G401.6 (cell line): ENCODE measurements around the gene MMP2.
A peak's percentile ranks its signal among the peaks of the same experiment; 100 is the strongest.

Experiments
- FAIRE-seq: peaks from 2 replicates; lab custom pipeline; 2012; peaks lifted over from hg19 to GRCh38; lab: Jason Lieb, UNC

MMP2 gene

DNA sequence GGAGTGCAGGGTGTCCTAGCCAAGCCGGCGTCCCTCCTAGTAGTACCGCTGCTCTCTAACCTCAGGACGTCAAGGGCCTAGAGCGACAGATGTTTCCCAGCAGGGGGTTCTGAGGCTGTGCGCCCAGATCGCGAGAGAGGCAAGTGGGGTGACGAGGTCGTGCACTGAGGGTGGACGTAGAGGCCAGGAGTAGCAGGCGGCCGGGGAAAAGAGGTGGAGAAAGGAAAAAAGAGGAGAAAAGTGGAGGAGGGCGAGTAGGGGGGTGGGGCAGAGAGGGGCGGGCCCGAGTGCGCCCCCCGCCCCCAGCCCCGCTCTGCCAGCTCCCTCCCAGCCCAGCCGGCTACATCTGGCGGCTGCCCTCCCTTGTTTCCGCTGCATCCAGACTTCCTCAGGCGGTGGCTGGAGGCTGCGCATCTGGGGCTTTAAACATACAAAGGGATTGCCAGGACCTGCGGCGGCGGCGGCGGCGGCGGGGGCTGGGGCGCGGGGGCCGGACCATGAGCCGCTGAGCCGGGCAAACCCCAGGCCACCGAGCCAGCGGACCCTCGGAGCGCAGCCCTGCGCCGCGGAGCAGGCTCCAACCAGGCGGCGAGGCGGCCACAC, at the start of gene MMP2:
MMP2 (plus strand) TSS at position 372 of the 603 bp plus-strand sequence. CDS start 282 bp downstream, outside the sequence.
- no peak for FAIRE-seq

DNA sequence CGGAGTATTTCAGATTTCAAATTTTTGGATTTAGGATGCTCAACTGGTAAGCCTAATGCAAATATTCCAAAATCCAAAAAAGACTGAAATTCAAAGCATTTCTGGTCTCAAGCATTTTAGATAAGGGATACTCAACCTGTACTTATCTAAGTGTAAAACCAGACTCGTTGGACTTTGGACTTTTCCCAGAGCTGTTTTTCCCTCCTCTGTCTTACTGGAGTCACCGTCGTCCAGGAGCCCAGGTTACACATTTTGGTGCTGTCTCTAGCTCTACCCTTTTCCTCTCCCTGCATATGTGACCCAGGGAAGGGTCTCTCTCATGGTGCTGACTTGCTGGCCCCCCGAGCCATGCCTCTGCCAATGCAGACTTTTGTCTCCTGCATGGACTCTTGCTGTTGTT, 46.0 kb upstream of the MMP2 start:
- no peak for FAIRE-seq

DNA sequence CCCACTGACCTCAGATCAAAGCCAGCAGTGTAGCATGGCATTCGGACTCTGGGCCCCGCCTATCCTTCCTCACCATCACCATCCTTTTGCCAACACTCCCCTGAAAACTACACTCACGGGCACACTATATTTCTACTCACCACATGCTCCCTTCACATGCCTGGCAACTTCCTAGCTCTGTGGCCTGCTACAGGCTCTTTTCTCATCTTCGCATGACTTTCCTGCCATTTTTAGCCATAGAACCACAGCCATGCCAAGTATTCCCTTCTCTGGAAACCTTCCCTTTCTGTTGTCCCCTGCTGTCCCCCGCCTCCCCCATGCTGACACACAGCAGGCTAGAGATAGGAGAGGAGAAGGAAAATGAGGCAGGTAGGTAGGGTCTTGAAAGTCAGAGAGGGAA, 45.5 kb upstream of the MMP2 start:
- no peak for FAIRE-seq

DNA sequence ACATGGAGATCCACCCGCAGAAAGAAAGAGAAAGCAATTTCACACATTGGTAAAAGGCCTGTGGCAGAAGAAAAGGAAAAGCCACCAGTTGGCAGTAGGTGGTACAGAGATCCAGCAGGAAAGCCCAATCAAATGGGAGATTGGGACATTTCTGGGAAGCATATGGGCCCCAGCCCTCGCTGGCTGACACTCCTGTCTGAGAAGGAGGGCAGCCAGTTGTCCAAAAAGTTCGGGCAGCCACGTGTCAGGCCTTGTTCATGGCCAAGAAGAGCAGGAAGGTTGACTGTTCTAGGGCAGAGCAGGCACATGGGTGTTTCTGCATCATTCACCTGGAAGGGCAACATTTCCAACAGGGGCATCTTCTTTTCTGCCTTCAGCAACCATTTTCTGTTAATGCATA, 45.0 kb upstream of the MMP2 start:
- FAIRE-seq: no peak

DNA sequence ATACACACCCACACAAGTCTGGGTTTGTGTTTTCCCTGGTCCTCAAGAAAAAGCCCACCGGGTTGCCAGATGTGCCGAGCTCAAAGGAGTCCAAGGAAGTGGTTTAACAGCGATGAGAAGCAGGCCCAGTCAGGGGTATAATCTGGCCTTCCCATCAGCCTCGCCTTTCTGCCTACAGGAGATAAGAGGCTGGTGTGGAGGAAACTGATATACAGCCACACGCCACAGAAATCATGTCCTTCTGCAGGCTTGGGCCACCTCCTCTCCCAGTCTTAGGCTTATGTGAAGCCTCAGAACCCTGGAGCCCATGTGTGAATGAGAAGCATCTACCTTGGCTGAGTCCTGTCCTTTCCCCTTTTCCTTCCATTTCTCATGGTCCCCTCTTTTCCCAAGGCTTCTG, 43.6 kb upstream of the MMP2 start:
- no peak for FAIRE-seq

DNA sequence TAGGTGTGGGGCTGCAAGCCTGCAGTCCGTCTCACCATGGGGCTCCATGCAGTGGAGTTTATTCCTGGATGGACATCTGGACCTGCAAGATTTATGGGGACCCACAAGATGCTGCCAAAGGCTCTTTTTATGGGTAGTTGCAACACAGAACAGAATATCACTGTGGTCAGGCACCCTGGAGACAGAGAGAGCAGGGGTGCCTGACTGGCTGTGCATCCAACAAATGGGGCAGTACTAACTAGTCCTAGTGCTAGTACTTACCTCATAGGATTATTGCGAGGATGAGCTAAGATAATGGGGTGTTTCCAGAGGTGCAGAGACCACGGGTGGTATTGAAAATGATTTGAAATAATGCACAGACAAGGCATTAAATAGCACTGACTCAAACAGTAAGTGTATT, 42.4 kb upstream of the MMP2 start:
- no peak for FAIRE-seq

DNA sequence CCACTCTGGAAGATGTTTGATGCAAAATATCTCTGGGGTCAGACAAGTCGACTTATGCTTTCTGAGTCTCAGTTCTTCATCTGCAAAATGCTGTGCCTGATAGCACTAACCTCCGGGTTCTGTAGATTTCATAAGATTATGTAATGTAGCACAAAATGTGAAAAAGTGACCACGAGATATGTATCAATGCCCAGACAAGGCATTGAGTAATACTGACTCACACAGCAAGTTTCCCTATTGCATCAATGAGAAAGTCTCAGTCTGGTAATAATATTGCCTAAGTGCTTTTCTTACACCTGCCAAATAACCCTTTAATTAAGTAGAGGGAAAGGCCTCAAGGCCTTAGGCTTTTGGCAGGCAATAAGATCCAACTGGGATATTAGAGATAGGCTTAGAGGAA, 41.4 kb upstream of the MMP2 start:
- FAIRE-seq: no peak

DNA sequence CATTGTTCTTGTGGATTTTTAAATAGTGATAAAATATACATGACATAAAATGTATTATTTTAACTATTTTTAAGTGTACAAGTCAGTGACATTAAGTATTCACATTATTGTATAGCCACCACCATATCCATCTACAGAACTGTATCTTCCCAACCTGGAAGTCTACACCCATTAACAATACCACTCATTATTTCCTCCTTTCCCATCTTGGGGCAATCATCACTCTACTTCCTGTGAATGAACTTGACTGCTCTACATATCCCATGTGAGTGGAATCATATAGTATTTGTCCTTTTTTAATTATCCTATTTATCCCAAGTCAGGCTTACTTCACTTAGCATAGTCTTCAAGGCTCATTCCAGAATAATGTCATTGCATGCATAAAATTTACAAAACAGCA, 40.7 kb upstream of the MMP2 start:
- FAIRE-seq: no peak

DNA sequence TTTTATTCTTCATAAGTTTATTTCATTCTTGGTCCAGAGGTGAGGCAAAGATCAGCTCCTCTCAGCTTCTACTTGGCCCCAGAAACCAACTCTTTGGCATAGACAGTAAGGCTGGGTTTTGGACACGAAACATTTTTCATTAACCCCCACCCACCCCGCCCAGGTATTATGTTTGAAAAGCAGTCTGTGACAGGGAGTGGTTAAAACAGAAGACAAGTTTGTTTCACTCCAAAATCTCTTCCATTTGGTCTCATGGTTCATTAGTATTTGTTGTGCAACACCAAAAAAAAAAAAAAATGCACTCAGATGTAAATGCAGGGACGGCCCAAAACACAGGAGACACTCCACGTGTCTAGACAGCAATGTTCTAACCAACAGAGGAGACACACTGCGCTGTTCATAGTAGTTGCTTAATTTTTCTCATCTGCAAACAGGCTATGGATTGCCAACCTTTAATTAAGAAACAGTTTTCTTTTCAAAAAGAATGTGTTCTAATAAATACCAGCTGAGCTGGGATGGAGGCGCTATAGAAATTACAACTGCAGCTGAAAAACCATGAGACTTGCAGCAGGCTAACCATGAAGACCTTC, 39.8 kb upstream of the MMP2 start:
- FAIRE-seq: no peak

DNA sequence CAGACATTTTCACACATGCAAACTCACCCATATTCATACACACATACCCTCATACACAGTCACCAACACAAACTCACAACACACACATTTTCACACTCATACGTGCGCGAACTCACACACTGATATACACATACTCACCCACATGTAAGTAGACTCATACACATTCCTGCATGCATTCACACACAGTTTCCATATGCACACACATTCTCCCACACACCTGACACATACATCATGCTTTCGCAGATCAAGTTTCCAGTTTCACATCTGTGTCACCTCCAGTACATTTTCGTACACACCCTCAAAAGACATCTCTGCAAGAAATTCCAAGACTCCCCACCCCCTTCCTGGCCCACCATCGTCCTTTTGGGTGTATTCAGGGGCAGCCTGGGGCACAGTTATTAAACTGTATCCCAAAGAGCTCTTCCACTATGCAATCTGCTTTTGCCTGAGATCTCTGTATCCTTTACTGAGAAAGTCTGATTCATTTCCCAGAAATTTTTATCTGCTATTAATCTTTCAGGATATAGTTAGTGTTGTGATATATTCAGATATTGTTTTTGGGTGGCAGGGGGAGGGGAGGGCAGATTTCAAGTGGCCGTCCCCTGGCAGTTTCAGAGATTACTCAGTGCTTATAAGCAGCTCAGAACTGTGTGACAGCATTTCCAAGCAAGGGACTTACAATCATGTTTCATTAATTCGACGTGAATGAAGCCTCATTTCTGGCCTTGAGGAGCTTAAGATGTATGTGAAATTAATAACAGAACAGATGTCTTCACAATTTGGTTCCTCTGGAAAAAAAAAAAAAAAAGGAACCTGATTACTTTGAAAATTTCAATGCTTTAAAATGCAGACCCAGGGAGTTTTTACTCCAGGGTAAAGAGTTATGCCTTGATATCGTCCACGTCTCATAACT, 35.3 kb upstream of the MMP2 start:
- no peak for FAIRE-seq

DNA sequence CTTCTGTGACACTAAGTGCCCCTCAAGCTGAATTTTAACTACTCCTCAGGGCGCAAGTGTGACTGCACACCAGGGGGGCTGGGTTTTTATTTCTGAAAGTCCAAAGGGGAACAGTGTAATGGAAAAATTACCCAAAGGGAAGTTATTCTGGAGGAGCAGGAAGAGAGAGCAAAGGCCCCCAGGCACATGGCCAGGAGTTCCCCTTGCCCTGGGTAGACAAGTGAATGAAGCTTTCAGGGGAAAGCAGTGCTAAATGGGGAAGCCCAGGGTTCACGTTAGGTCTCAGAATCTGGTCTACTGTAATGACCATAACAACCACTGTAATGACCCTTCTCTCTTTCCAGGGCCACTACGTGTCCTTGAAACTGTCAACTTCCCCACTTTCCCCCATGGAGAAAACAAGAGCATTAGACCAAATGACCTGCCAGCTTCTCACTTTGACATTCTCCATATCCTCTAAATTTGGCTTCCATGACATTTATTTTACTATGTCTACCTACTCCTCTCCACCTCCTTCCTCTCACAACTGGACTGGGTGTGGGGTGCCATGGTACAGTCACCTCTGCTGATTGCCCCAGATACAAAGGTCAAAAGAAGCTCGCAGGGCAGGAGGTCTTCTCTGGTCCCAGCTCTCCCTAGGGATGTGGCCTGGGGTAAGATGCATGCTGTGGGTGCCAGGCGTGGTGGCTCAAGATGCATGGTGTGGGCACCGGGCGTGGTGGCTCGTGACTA, 34.1 kb upstream of the MMP2 start:
- no peak for FAIRE-seq

DNA sequence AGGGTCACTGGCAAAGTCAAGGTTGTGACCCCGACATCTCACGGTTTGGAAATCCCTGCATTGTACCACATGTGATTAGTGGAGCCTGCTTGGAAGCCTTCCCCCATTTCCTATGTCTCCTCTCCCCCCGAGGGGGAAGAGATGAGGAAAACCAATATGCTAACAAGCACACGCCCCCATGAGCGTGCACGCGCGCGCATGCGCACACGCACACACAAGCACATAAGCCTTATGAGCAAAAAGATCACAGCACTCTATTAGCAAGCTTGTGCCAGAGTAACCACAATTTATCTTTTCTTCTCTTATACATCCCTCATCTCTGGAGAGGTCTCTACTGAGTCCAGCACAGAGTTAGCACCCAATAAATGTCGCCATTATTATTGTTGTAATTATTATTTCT, 31.8 kb upstream of the MMP2 start:
- FAIRE-seq: no peak

DNA sequence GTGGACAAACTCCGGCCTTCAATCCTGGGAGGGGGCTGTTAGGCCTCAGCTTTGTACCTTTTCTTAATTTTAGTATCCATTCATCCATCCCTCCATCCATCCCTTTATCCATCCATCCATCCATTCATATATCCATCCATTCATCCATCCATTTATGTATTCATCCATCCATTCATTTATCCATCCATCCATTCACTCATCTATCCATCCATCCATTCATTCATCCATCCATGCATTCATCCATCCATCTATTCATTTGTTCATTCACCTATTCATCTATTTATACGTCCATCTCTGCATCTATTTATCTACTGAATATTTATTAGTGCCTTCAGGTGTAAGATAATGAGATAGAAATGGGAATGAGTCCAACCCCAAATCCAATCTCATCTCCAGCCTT, 26.0 kb upstream of the MMP2 start:
- no peak for FAIRE-seq

DNA sequence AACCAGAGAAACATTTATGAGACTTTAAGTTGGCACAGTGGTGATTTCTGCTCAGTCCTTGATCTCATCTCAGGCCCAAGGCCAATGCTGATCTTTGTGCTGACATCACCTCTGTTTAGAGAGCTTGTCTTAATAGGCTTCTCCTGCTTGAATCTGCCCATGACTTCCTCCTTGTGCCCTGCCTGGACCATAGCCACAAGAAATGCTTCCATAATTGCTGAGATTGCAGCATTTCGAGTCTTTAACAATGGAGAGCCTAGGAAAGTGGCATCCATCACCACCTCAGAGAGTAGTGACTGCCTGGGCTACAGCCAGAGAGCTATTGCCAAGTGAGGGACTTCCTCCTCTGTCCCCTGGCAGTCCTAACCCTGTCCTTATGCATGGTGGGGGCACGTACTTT, 25.1 kb upstream of the MMP2 start:
- no peak for FAIRE-seq

DNA sequence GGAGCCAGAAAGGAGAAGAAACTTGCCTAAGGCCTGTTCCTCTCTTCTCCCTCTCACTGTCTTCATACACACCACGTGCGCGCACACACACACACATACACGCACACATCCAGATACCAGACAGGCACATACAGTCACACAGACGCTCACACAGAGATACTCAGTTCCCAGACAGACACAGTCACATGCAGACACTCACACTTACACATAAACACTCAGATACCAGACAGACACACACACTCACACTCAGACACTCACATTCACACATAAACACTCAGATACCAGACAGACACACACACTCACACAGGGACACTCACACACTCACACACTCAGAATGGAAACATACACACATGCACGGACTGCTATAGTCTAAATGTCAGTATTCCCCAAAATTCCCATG, 24.1 kb upstream of the MMP2 start:
- FAIRE-seq: no peak

DNA sequence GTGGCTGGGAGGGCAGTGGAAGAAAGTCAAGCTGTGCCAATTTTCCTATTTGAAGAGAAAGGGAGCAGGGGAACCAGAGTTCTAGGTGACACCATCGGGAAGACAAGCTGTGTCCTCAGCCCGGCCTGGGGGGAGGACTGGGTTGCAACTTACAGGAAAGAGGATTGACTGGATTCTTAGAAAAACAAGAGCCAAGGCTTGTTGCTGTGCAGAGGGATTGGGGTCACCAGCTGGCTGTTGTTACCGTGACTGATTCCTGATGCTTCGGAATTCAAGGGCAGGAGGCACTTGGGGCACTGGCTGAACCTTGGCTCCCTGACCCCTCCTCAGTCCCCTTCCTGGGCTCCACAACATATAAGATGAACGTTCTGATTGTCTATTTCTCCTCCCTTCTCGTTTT, 16.8 kb upstream of the MMP2 start:
- FAIRE-seq: no peak

DNA sequence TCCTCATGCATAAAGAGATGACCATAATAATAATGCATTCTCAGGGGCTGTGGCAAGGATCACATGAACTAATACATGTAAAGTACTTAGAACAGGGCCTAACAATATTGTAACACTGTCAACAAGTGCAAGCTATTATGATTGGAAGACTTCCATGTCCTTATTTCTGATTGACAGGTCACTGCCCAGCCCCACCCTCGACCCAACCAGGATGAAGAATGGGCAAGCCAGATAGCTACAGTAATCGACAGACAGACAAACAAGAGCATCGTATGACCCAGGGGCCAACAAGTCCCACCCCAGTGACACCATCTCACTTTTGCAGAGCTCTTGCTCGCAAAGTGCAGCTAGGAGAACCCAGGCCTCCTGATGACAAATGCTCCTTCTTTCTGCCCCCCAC, 14.6 kb upstream of the MMP2 start:
- FAIRE-seq: no peak

DNA sequence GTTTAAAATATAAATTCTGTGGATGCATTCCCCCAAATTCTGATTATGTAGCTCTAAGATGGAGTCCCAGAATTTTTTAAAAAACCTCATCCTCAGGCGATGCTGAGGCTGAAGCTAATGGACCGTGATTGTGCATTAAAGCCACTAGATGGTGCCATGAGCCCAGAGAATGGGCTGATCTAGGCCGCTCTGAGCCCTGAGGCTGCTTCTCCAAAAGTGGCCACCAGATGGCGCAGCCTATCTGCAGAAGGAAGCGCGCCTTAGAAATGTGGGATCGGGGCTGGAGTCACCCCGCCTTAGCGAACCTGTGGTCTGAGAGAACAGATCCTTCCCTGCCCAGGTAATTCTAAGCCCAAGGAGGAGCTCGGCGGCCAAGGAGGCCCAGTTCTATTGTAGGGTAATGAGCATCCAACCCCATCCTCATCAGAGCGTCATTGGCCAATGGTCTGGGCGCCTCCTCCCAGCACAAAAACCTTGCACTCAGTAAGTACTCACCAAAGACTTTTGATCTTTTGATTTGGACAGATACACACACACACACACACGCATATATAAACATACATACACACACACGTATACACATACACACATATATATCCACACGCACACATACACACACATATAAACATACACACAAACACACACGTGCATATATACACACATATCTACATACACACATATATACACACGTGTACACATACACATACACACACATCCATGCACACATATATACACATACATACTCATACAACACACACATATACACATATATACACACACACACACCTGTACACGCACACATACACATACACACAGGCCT, 13.7 kb upstream of the MMP2 start:
- peak; percentile 82 for FAIRE-seq

DNA sequence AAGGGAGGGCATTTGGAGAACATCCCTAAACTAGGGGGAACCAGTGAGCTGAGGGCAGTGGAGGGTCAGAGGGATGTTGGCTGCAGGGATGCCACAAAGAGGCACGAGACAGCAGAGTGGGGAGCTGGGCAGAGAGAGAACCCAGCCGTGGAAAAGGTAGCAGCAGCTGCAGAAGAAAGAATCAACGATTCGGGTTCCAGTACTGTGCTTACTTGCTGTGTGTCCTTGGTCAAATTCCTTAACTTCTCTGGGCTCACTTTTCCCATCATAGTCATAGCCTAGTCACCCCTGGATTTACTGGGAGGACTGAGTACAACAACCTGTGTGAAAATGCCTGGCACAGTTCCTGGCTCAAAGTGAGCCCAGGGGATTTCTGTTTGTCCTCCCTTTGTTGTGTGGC, 12.8 kb upstream of the MMP2 start:
- FAIRE-seq: no peak

DNA sequence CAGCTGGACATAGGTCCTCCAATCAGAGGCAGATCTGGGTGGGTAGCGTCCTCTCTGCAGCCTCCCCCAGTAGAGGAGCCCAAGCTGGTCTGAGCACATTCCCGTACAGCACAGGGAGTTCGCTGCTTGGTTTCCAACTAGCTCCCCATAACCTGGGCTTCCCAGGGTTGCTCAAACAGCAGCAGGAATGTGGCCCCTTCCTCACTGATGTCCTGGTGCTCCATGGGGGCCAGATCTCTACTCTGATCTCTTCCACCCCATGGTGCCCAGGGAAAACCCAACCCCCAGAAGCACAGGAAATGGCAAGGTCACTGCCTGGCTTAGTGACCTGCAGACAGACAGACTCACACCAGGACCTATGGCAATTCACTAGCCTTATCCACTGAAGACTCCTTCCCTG, 11.1 kb upstream of the MMP2 start:
- FAIRE-seq: no peak

DNA sequence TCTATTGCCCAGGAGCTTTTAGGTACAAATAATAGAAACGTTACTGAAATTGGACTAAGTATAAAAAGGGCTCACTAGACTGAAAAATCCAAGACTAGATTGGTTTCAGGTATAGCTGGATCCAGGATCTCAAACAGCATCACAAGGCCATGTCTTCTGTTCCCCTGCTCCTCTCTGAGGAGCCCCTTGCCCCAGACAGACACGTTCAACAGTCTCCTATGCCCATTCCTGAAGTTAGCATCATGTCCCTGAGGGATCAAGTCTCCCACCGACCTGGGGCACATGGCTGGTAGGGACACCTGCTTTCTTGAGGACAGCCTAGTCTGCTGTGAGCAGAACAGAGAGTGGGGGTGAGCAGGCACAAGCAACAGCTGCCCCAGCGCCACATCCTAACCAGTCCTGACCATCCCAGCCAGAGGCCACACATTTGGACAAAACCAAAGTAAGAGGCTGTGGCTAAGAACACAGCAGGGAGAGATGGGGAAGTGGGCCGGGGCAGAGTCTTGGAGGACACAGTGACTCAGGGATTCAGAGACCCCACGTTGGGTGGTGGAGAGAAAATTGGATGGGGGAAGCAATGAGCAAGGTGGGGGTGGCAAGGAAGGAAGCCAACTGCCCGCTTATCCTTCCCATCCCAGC, 10.5 kb upstream of the MMP2 start:
- FAIRE-seq: no peak
